Measurements from ENCODE around the gene MGAT4D. TPM values are rescaled to one million over a fixed set of nuclear protein-coding genes. Genes with fewer than 3 reads are reported as not detected.
"Not testable (repeated sequence)": the region's sequence is repeated elsewhere in the genome, so short reads cannot be mapped to it uniquely, and the experiment has no call there.

The MGAT4D gene
- not detected in 2 replicates for total RNA-seq (2012; rRNA removed)

DNA sequence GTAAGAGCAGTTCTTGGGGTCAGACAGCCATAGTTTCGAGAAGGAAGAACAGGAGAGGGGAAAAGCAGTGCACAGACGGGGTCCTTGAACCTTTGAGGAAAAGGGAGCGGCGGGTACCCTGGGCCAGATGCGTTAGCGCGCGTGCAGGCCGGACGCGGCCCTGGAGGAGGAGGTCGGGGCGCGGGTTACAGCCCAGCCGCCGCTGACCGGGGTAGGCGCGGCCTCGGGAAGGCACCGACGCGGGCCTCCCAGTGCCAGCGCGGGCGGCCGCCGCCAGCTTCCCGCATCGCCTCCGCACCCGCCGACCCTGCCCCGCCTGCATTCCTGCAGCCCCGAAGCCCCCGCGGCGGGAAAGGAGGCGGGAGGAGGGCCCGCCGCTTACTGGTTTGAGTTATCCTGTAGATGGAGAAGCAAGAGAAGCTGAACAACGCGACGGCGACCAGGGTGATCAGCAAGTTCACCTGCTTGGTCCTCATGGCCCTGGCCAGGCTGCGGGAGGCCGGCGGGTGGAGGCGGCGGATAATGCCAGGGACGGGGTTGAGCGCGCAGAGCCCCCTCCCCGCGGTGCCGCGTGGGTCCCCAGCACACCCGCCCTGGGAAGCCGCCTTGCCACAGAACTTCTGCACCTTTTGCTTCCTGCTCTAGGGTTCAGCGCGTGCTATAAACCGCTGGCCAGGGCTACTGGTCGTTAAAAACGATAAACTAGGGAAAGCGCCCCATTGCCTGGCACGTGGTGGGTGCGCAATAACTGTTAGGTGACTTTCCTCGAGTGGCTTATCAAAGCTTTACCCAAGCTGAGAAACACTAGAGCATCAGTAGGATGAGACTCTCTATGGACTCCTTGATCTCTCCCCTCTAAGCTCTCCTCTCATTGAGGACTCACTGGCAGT is at the start of gene MGAT4D:
Gene MGAT4D, minus strand, starts transcription at position 547 of the 890 bp plus-strand sequence. Its CDS starts 71 bp downstream, at position 476.
- Histone ChIP-seq H3K9ac (ENCODE audit: low read depth, low read length) (no peak within 1 kb of the TSS), H3K9me3 (replicated peaks; ENCODE audit: low read length) (no peaks in the 10 kb centered on the region), H3K36me3 (ENCODE audit: insufficient read depth, low read length) (no peaks in the 10 kb centered on the region), H3K4me3 (ENCODE audit: low read length) (no peak within 1 kb of the TSS), H3K4me2 (ENCODE audit: low read length) (peak within 1 kb of the TSS; percentile 64), H3K27me3 (ENCODE audit: control insufficient read depth, insufficient read depth, low read length) (peaks cover 89% of the 10 kb centered on the region), H3K4me1 (ENCODE audit: control insufficient read depth, insufficient read depth, low read length) (no peaks in the 10 kb centered on the region)

GRCh38 chr4:140533951-140534480 is 35.9 kb upstream of the MGAT4D start:
- no peaks in the 10 kb centered on the region for H3K27me3 ChIP-seq (ENCODE audit: control insufficient read depth, insufficient read depth, low read length)
- H3K4me3 ChIP-seq (ENCODE audit: low read length): no peak overlapping the region
- H3K9me3 ChIP-seq (replicated peaks; ENCODE audit: low read length): no peaks in the 10 kb centered on the region
- H3K4me1 ChIP-seq (ENCODE audit: control insufficient read depth, insufficient read depth, low read length): peaks cover 5% of the 10 kb centered on the region
- H3K36me3 ChIP-seq (ENCODE audit: insufficient read depth, low read length): peaks cover 28% of the 10 kb centered on the region
- no peak overlapping the region for H3K9ac ChIP-seq (ENCODE audit: low read depth, low read length)
- H3K4me2 ChIP-seq (ENCODE audit: low read length): no peak overlapping the region

DNA sequence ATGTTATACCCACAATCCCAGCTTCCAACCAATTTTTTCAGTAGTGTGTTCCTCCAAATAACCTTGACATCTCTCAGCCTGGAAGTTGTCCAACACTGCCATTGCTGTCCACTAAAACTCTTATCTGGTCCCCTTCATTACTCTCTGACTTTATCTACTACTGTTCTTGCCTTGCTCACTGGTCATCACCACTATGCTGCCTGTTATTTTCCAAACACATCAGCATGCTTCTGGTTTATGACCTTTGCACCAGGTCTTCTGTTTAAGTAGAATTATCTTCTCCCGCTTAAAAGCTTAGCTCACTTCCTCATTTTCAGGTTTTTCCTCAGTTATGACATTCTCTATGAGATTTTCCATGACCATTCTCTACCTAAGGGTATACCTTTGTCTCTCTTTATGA is 31.3 kb upstream of the MGAT4D start:
- no peak overlapping the region for H3K9ac ChIP-seq (ENCODE audit: low read depth, low read length)

GRCh38 chr4:140523857-140524742 is 26.0 kb upstream of the MGAT4D start, which contains the start of gene ELMOD2:
Gene ELMOD2, plus strand, starts transcription at chr4:140524168. Its CDS starts 1,261 bp downstream, at chr4:140525429.
- Histone ChIP-seq H3K4me2 (ENCODE audit: low read length) (peak within 1 kb of the TSS; percentile 82), H3K9ac (ENCODE audit: low read depth, low read length) (peak within 1 kb of the TSS; percentile 95), H3K4me1 (ENCODE audit: control insufficient read depth, insufficient read depth, low read length) (peaks cover 12% of the 10 kb centered on the region), H3K4me3 (ENCODE audit: low read length) (peak within 1 kb of the TSS; percentile 96), H3K27me3 (ENCODE audit: control insufficient read depth, insufficient read depth, low read length) (no peaks in the 10 kb centered on the region), H3K36me3 (ENCODE audit: insufficient read depth, low read length) (peaks cover 7% of the 10 kb centered on the region), H3K9me3 (replicated peaks; ENCODE audit: low read length) (no peaks in the 10 kb centered on the region)

More for the DNA sequence above, 31.3 kb upstream of the MGAT4D start:
- Histone ChIP-seq H3K27me3 (ENCODE audit: control insufficient read depth, insufficient read depth, low read length) (no peaks in the 10 kb centered on the region), H3K9me3 (replicated peaks; ENCODE audit: low read length) (no peaks in the 10 kb centered on the region), H3K36me3 (ENCODE audit: insufficient read depth, low read length) (peaks cover 7% of the 10 kb centered on the region), H3K4me2 (ENCODE audit: low read length) (no peak overlapping the region), H3K4me1 (ENCODE audit: control insufficient read depth, insufficient read depth, low read length) (peaks cover 12% of the 10 kb centered on the region), H3K4me3 (ENCODE audit: low read length) (no peak overlapping the region)

DNA sequence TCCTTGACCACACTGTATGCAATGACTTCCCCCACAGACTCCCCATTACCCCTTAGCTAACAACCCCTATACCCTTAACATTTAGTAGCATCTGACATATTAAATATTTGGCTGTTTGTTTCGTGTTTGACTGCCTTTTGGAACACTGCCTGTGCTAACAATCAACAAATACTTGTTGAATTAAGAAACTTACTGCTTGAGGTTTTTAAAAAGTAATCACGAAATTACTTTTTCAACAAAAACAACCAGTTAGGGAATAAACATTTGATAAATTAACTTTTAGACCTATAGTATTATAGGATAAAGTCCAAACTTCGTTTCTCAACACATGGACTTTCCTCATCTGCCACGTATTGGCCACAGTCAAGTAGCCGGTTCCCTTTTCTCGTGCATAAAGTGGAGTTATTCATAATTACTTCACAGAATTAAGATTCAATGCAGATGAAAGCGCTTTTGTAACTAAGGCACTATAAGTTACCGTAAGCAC is 25.3 kb upstream of the MGAT4D start:
- Histone ChIP-seq H3K4me3 (ENCODE audit: low read length) (peak overlapping the region; percentile 96), H3K4me1 (ENCODE audit: control insufficient read depth, insufficient read depth, low read length) (peaks cover 12% of the 10 kb centered on the region), H3K9ac (ENCODE audit: low read depth, low read length) (no peak overlapping the region), H3K4me2 (ENCODE audit: low read length) (peak overlapping the region; percentile 82), H3K27me3 (ENCODE audit: control insufficient read depth, insufficient read depth, low read length) (no peaks in the 10 kb centered on the region), H3K9me3 (replicated peaks; ENCODE audit: low read length) (no peaks in the 10 kb centered on the region), H3K36me3 (ENCODE audit: insufficient read depth, low read length) (peaks cover 7% of the 10 kb centered on the region)

- H3K9ac ChIP-seq (ENCODE audit: low read depth, low read length): no peak overlapping the region
- H3K4me3 ChIP-seq (ENCODE audit: low read length): no peak overlapping the region
- no peaks in the 10 kb centered on the region for H3K36me3 ChIP-seq (ENCODE audit: insufficient read depth, low read length)
- no peaks in the 10 kb centered on the region for H3K9me3 ChIP-seq (replicated peaks; ENCODE audit: low read length)
- no peak overlapping the region for H3K4me2 ChIP-seq (ENCODE audit: low read length)
- H3K27me3 ChIP-seq (ENCODE audit: control insufficient read depth, insufficient read depth, low read length): peaks cover 21% of the 10 kb centered on the region
- H3K4me1 ChIP-seq (ENCODE audit: control insufficient read depth, insufficient read depth, low read length): no peaks in the 10 kb centered on the region
Measured at GRCh38 chr4:140515423-140515822, 17.3 kb upstream of the MGAT4D start.

- not testable (repeated sequence) for H3K4me2 ChIP-seq (ENCODE audit: low read length); H3K36me3 ChIP-seq (ENCODE audit: insufficient read depth, low read length); H3K4me3 ChIP-seq (ENCODE audit: low read length); H3K9ac ChIP-seq (ENCODE audit: low read depth, low read length); H3K4me1 ChIP-seq (ENCODE audit: control insufficient read depth, insufficient read depth, low read length); H3K9me3 ChIP-seq (replicated peaks; ENCODE audit: low read length)
- peaks cover 21% of the 10 kb centered on the region for H3K27me3 ChIP-seq (ENCODE audit: control insufficient read depth, insufficient read depth, low read length)
Measured at GRCh38 chr4:140513765-140514164, 15.7 kb upstream of the MGAT4D start.

GRCh38 chr4:140504261-140504660 is 6.2 kb upstream of the MGAT4D start:
- Histone ChIP-seq H3K9ac (ENCODE audit: low read depth, low read length) (no peak overlapping the region), H3K27me3 (ENCODE audit: control insufficient read depth, insufficient read depth, low read length) (peaks cover 59% of the 10 kb centered on the region), H3K4me3 (ENCODE audit: low read length) (no peak overlapping the region), H3K4me1 (ENCODE audit: control insufficient read depth, insufficient read depth, low read length) (no peaks in the 10 kb centered on the region), H3K9me3 (replicated peaks; ENCODE audit: low read length) (no peaks in the 10 kb centered on the region), H3K36me3 (ENCODE audit: insufficient read depth, low read length) (no peaks in the 10 kb centered on the region), H3K4me2 (ENCODE audit: low read length) (no peak overlapping the region)

GRCh38 chr4:140499391-140499790 is 1.3 kb upstream of the MGAT4D start:
- H3K4me2 ChIP-seq (ENCODE audit: low read length): no peak overlapping the region
- no peak overlapping the region for H3K9ac ChIP-seq (ENCODE audit: low read depth, low read length)
- H3K4me1 ChIP-seq (ENCODE audit: control insufficient read depth, insufficient read depth, low read length): no peaks in the 10 kb centered on the region
- peaks cover 84% of the 10 kb centered on the region for H3K27me3 ChIP-seq (ENCODE audit: control insufficient read depth, insufficient read depth, low read length)
- no peaks in the 10 kb centered on the region for H3K9me3 ChIP-seq (replicated peaks; ENCODE audit: low read length)
- H3K36me3 ChIP-seq (ENCODE audit: insufficient read depth, low read length): no peaks in the 10 kb centered on the region
- H3K4me3 ChIP-seq (ENCODE audit: low read length): no peak overlapping the region

- peak overlapping the region; percentile 64 for H3K4me2 ChIP-seq (ENCODE audit: low read length)
- H3K36me3 ChIP-seq (ENCODE audit: insufficient read depth, low read length): no peaks in the 10 kb centered on the region
- H3K9me3 ChIP-seq (replicated peaks; ENCODE audit: low read length): no peaks in the 10 kb centered on the region
- no peak overlapping the region for H3K9ac ChIP-seq (ENCODE audit: low read depth, low read length)
- no peaks in the 10 kb centered on the region for H3K4me1 ChIP-seq (ENCODE audit: control insufficient read depth, insufficient read depth, low read length)
- no peak overlapping the region for H3K4me3 ChIP-seq (ENCODE audit: low read length)
- peaks cover 88% of the 10 kb centered on the region for H3K27me3 ChIP-seq (ENCODE audit: control insufficient read depth, insufficient read depth, low read length)
Measured at GRCh38 chr4:140497405-140497746, 717 bp downstream of the MGAT4D start.

GRCh38 chr4:140485939-140486338 is 12.2 kb downstream of the MGAT4D start:
- no peak overlapping the region for H3K4me2 ChIP-seq (ENCODE audit: low read length)
- H3K27me3 ChIP-seq (ENCODE audit: control insufficient read depth, insufficient read depth, low read length): peaks cover 22% of the 10 kb centered on the region
- H3K36me3 ChIP-seq (ENCODE audit: insufficient read depth, low read length): no peaks in the 10 kb centered on the region
- H3K9me3 ChIP-seq (replicated peaks; ENCODE audit: low read length): no peaks in the 10 kb centered on the region
- H3K4me1 ChIP-seq (ENCODE audit: control insufficient read depth, insufficient read depth, low read length): no peaks in the 10 kb centered on the region
- no peak overlapping the region for H3K9ac ChIP-seq (ENCODE audit: low read depth, low read length)
- no peak overlapping the region for H3K4me3 ChIP-seq (ENCODE audit: low read length)

All from skeletal muscle satellite cell (primary cell).